Measurements from ENCODE around the gene SH2D6.

Gene SH2D6

GRCh38 chr2:85400023-85400422 lies 18.5 kb upstream of the SH2D6 start (continued):
- TF ChIP-seq PATZ1 (tag by site-specific recombination; IDR thresholded peaks at IDR 0.05) (no peak), ZNF37A (tag by site-specific recombination; IDR thresholded peaks at IDR 0.05) (no peak), MYNN (tag by site-specific recombination; IDR thresholded peaks at IDR 0.05; ENCODE audit: borderline replicate concordance) (no peak), ZNF549 (tag by site-specific recombination; IDR thresholded peaks at IDR 0.05) (no peak), SP2 (tag by site-specific recombination; IDR thresholded peaks at IDR 0.05) (no peak)

GRCh38 chr2:85400541-85401463 lies 17.7 kb upstream of the SH2D6 start:
- ChIA-PET CTCF (interaction anchor here (0.8 kb wide), 1 partner anchor 20 kb away, joined by 3 read pairs; no protein-coding TSS in a partner anchor), POLR2A (interaction anchor here (1.3 kb wide), 1 partner anchor 138 kb away, joined by 3 read pairs; no protein-coding TSS in a partner anchor)
- H3K4me3 ChIP-seq (ENCODE audit: low read depth, low read length), result no peak overlapping the region
- TF ChIP-seq ZNF423 (tag by site-specific recombination; IDR thresholded peaks at IDR 0.05) (no peak), ZNF792 (tag by site-specific recombination; IDR thresholded peaks at IDR 0.05) (no peak), ZNF513 (tag by site-specific recombination; IDR thresholded peaks at IDR 0.05) (no peak), ZNF785 (tag by site-specific recombination; IDR thresholded peaks at IDR 0.05) (no peak), ZNF501 (tag by site-specific recombination; IDR thresholded peaks at IDR 0.05) (no peak), ZNF10 (tag by site-specific recombination; IDR thresholded peaks at IDR 0.05) (no peak)
- H3K36me3 ChIP-seq (ENCODE audit: control insufficient read depth in 2 of 2, insufficient read depth in 1 of 2, low read length in 2 of 2), result no peaks in the 10 kb centered on the region
- no peaks in the 10 kb centered on the region for H3K9me3 ChIP-seq (ENCODE audit: control insufficient read depth, insufficient read depth, low read depth, low read length)
- no peaks in the 10 kb centered on the region for H3K4me1 ChIP-seq (ENCODE audit: control insufficient read depth, insufficient read depth, low read length)
- no peak overlapping the region for H3K27ac ChIP-seq (ENCODE audit: extremely low read depth, low read depth, low read length)

- no peak overlapping the region for H3K27ac ChIP-seq (ENCODE audit: extremely low read depth, low read depth, low read length)
- H3K4me3 ChIP-seq (ENCODE audit: low read depth, low read length), result no peak overlapping the region
- ChIA-PET POLR2A (no interaction called here), CTCF (no interaction called here)
- H3K9me3 ChIP-seq (ENCODE audit: control insufficient read depth, insufficient read depth, low read depth, low read length), result no peaks in the 10 kb centered on the region
- no peaks in the 10 kb centered on the region for H3K4me1 ChIP-seq (ENCODE audit: control insufficient read depth, insufficient read depth, low read length)
- H3K36me3 ChIP-seq (ENCODE audit: control insufficient read depth in 2 of 2, insufficient read depth in 1 of 2, low read length in 2 of 2), result no peaks in the 10 kb centered on the region
- TF ChIP-seq SP7 (tag by site-specific recombination; IDR thresholded peaks at IDR 0.05) (no peak), ZNF394 (tag by site-specific recombination; IDR thresholded peaks at IDR 0.05; ENCODE audit: borderline replicate concordance) (no peak), ZSCAN5A (tag by site-specific recombination; IDR thresholded peaks at IDR 0.05) (no peak), ZNF626 (tag by site-specific recombination; IDR thresholded peaks at IDR 0.05) (no peak), ZNF843 (tag by site-specific recombination; IDR thresholded peaks at IDR 0.05) (no peak), ZNF24 (tag by site-specific recombination; IDR thresholded peaks at IDR 0.05) (no peak), BCL11A (tag by site-specific recombination; IDR thresholded peaks at IDR 0.05; ENCODE audit: low read depth) (no peak), IKZF3 (tag by site-specific recombination; IDR thresholded peaks at IDR 0.05) (no peak), KLF7 (tag by site-specific recombination; IDR thresholded peaks at IDR 0.05; ENCODE audit: borderline replicate concordance) (no peak), ZNF777 (tag by site-specific recombination; IDR thresholded peaks at IDR 0.05; ENCODE audit: borderline replicate concordance) (no peak), ZNF404 (tag by site-specific recombination; IDR thresholded peaks at IDR 0.05) (no peak), ZBTB7A (tag by site-specific recombination; IDR thresholded peaks at IDR 0.05; ENCODE audit: low read depth) (no peak), ZNF600 (tag by site-specific recombination; IDR thresholded peaks at IDR 0.05) (no peak), ZBTB8A (tag by site-specific recombination; IDR thresholded peaks at IDR 0.05) (no peak), WT1 (tag by site-specific recombination; IDR thresholded peaks at IDR 0.05) (no peak)
- TF ChIP-seq, protein P1, sequence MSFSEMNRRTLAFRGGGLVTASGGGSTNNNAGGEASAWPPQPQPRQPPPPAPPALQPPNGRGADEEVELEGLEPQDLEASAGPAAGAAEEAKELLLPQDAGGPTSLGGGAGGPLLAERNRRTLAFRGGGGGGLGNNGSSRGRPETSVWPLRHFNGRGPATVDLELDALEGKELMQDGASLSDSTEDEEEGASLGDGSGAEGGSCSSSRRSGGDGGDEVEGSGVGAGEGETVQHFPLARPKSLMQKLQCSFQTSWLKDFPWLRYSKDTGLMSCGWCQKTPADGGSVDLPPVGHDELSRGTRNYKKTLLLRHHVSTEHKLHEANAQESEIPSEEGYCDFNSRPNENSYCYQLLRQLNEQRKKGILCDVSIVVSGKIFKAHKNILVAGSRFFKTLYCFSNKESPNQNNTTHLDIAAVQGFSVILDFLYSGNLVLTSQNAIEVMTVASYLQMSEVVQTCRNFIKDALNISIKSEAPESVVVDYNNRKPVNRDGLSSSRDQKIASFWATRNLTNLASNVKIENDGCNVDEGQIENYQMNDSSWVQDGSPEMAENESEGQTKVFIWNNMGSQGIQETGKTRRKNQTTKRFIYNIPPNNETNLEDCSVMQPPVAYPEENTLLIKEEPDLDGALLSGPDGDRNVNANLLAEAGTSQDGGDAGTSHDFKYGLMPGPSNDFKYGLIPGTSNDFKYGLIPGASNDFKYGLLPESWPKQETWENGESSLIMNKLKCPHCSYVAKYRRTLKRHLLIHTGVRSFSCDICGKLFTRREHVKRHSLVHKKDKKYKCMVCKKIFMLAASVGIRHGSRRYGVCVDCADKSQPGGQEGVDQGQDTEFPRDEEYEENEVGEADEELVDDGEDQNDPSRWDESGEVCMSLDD (tag by site-specific recombination; IDR thresholded peaks at IDR 0.05), result no peak
Observed at GRCh38 chr2:85401464-85401805, 17.1 kb upstream of the SH2D6 start.

Measured in HEK293 (cell line).